NCI-H2029 (cell line): ENCODE measurements around the gene CPNE2.

ENCODE experiments used
- DNase-seq: peaks from one replicate; lab custom pipeline; 2025; lab: John Stamatoyannopoulos, UW

The CPNE2 gene

GRCh38 chr16:57145046-57146021, 53.0 kb downstream of the CPNE2 start:
- no peak for DNase-seq

- no peak for DNase-seq
These were observed 53.8 kb downstream of the CPNE2 start for GRCh38 chr16:57146040-57146647.

- DNase-seq = no peak
These were observed 54.4 kb downstream of the CPNE2 start for GRCh38 chr16:57146735-57147134.

- DNase-seq = no peak
These were observed 55.2 kb downstream of the CPNE2 start for GRCh38 chr16:57147381-57148221.

GRCh38 chr16:57148481-57148880, 56.1 kb downstream of the CPNE2 start:
- no peak for DNase-seq

GRCh38 chr16:57149391-57149790, 57.0 kb downstream of the CPNE2 start:
- no peak for DNase-seq

- no peak for DNase-seq
These were observed 58.4 kb downstream of the CPNE2 start for GRCh38 chr16:57150682-57151330.

GRCh38 chr16:57151369-57151768, 59.0 kb downstream of the CPNE2 start:
- DNase-seq = no peak

GRCh38 chr16:57152096-57153093, 60.0 kb downstream of the CPNE2 start:
- DNase-seq = no peak

- DNase-seq = no peak
These were observed 61.5 kb downstream of the CPNE2 start for GRCh38 chr16:57153841-57154240.

GRCh38 chr16:57155702-57156350, 63.4 kb downstream of the CPNE2 start:
- no peak for DNase-seq

- DNase-seq = no peak
These were observed 63.9 kb downstream of the CPNE2 start for GRCh38 chr16:57156351-57156703.

- DNase-seq = no peak
These were observed 65.2 kb downstream of the CPNE2 start for GRCh38 chr16:57157533-57157932.

GRCh38 chr16:57159447-57159846, 67.1 kb downstream of the CPNE2 start:
- DNase-seq = no peak

GRCh38 chr16:57163842-57164241, 71.5 kb downstream of the CPNE2 start:
- DNase-seq = no peak

- DNase-seq = no peak
These were observed 73.1 kb downstream of the CPNE2 start for GRCh38 chr16:57165483-57165882.

GRCh38 chr16:57165938-57166337, 73.6 kb downstream of the CPNE2 start:
- DNase-seq = peak; percentile 72

- DNase-seq = no peak
These were observed 74.1 kb downstream of the CPNE2 start for GRCh38 chr16:57166451-57166850.

- DNase-seq = no peak
These were observed 74.6 kb downstream of the CPNE2 start for GRCh38 chr16:57166951-57167350.

GRCh38 chr16:57167538-57167937, 75.2 kb downstream of the CPNE2 start:
- DNase-seq = no peak
